Loucy (cell line): Measurements from ENCODE around the gene ANTXRL.
"Not testable (repeated sequence)": the region's sequence is repeated elsewhere in the genome, so short reads cannot be mapped to it uniquely, and the experiment has no call there.

Experiments
- H2AFZ ChIP-seq: fragments of 200-600 bp; sonication (generic); 2 replicates; pipeline ENCODE4 v1.6.0; 2016; ENCODE audit warnings: antibody characterized with exemption, mild to moderate bottlenecking, low read length, moderate library complexity
- H3F3A ChIP-seq: fragments of 200-600 bp; 2 replicates; pipeline ENCODE4 v1.6.0; 2016; ENCODE audit warnings: antibody characterized with exemption, low read depth, mild to moderate bottlenecking
- H3K27me3 ChIP-seq: fragments of 200-600 bp; sonication (generic); 2 replicates; pipeline ENCODE4 v1.6.1; 2014; ENCODE audit warnings: low read length, mild to moderate bottlenecking; ENCODE audit not compliant: insufficient read depth, poor library complexity, severe bottlenecking
- H3K36me3 ChIP-seq: fragments of 200-600 bp; sonication (generic); 2 replicates; pipeline ENCODE4 v1.6.1; 2016; ENCODE audit warnings: low read length; ENCODE audit not compliant: insufficient read depth
- H3K4me1 ChIP-seq: fragments of 200-600 bp; sonication (generic); 2 replicates; pipeline ENCODE4 v1.5.1; 2014; ENCODE audit warnings: low read length, mild to moderate bottlenecking; ENCODE audit not compliant: insufficient read depth, poor library complexity, severe bottlenecking
- H3K4me2 ChIP-seq: fragments of 200-600 bp; sonication (generic); 2 replicates; pipeline ENCODE4 v1.6.0; 2014; ENCODE audit warnings: antibody characterized with exemption, low read length, low read depth, mild to moderate bottlenecking; ENCODE audit not compliant: poor library complexity, severe bottlenecking
- H3K4me3 ChIP-seq: fragments of 200-600 bp; sonication (generic); 2 replicates; pipeline ENCODE4 v1.5.1; 2014; ENCODE audit warnings: low read length, mild to moderate bottlenecking, mixed read lengths; ENCODE audit not compliant: poor library complexity, severe bottlenecking
- H3K79me2 ChIP-seq: fragments of 200-600 bp; sonication (generic); 2 replicates; pipeline ENCODE4 v1.6.1; 2014; ENCODE audit warnings: low read length; ENCODE audit not compliant: insufficient read depth
- H3K9ac ChIP-seq: fragments of 200-600 bp; sonication (generic); 2 replicates; pipeline ENCODE4 v1.6.0; 2014; ENCODE audit warnings: mild to moderate bottlenecking, low read depth, low read length, moderate library complexity; ENCODE audit not compliant: poor library complexity, severe bottlenecking
- H3K9me2 ChIP-seq: fragments of 200-600 bp; sonication (generic); replicated peaks from 2 replicates; pipeline ENCODE4 v1.6.1; 2016; ENCODE audit warnings: low read depth, low read length, mixed read lengths
- H3K9me3 ChIP-seq: fragments of 200-600 bp; sonication (generic); 2 replicates; pipeline ENCODE4 v1.6.1; 2014; ENCODE audit warnings: mild to moderate bottlenecking, antibody characterized with exemption, low read length, low read depth; ENCODE audit not compliant: insufficient read depth
- H4K20me1 ChIP-seq: fragments of 200-600 bp; sonication (generic); 2 replicates; pipeline ENCODE4 v1.6.0; 2014; ENCODE audit warnings: antibody characterized with exemption, low read length, mild to moderate bottlenecking; ENCODE audit not compliant: insufficient read depth, poor library complexity, severe bottlenecking
- CTCF ChIP-seq: fragments of 200-600 bp; sonication (generic); conservative IDR thresholded peaks from 2 replicates; pipeline ENCODE4 v1.5.1; 2014; ENCODE audit warnings: mild to moderate bottlenecking, antibody characterized with exemption, low read length
- EZH2phosphoT487 ChIP-seq: fragments of 200-600 bp; IDR thresholded peaks from 2 replicates; pipeline ENCODE4 v1.6.1; 2018; ENCODE audit warnings: antibody characterized with exemption, mild to moderate bottlenecking, moderate library complexity, borderline replicate concordance

Gene ANTXRL

GRCh38 chr10:46296086-46296485 is 9.3 kb downstream of the ANTXRL start:
- H3K4me3 ChIP-seq, H3K27me3 ChIP-seq: not testable (repeated sequence)
- peaks cover 46% of the 10 kb centered on the region for H3K4me1 ChIP-seq

GRCh38 chr10:46296641-46297141 is 9.9 kb downstream of the ANTXRL start:
- H3K9me3 ChIP-seq, result no peaks in the 10 kb centered on the region
- no peak overlapping the region for H3K9ac ChIP-seq
- H3K27me3 ChIP-seq, result no peaks in the 10 kb centered on the region
- H2AFZ ChIP-seq, result no peak overlapping the region
- no peaks in the 10 kb centered on the region for H3F3A ChIP-seq
- H3K4me1 ChIP-seq, result peaks cover 46% of the 10 kb centered on the region
- no peaks in the 10 kb centered on the region for H3K9me2 ChIP-seq
- H3K4me3 ChIP-seq, result no peak overlapping the region
- TF ChIP-seq EZH2phosphoT487 (no peak), CTCF (no peak)
- no peak overlapping the region for H3K4me2 ChIP-seq
- no peaks in the 10 kb centered on the region for H3K79me2 ChIP-seq
- no peaks in the 10 kb centered on the region for H4K20me1 ChIP-seq
- no peaks in the 10 kb centered on the region for H3K36me3 ChIP-seq

More at GRCh38 chr10:46296086-46296485, 9.3 kb downstream of the ANTXRL start:
- H3K9me3 ChIP-seq, H3K4me2 ChIP-seq, H4K20me1 ChIP-seq, H3K9me2 ChIP-seq, H3F3A ChIP-seq, H3K36me3 ChIP-seq, H3K9ac ChIP-seq, H2AFZ ChIP-seq, H3K79me2 ChIP-seq: not testable (repeated sequence)
- peak; percentile 39 for TF ChIP-seq CTCF

GRCh38 chr10:46297406-46298204 is 10.8 kb downstream of the ANTXRL start:
- Histone ChIP-seq H3K4me2 (no peak overlapping the region), H4K20me1 (no peaks in the 10 kb centered on the region), H3K36me3 (no peaks in the 10 kb centered on the region), H3K4me3 (no peak overlapping the region), H2AFZ (no peak overlapping the region), H3F3A (no peaks in the 10 kb centered on the region), H3K4me1 (peaks cover 46% of the 10 kb centered on the region), H3K27me3 (no peaks in the 10 kb centered on the region), H3K9me2 (no peaks in the 10 kb centered on the region), H3K9me3 (no peaks in the 10 kb centered on the region), H3K79me2 (no peaks in the 10 kb centered on the region), H3K9ac (peak overlapping the region; percentile 52)
- TF ChIP-seq CTCF (no peak), EZH2phosphoT487 (no peak)
